OCI-LY7 (cell line): ENCODE results near the gene GOLGA7B.

ENCODE experiments used
- EZH2phosphoT487 ChIP-seq: fragments of 200-600 bp; sonication (generic); IDR thresholded peaks from 2 replicates; pipeline ENCODE4 v1.6.1; 2018; ENCODE audit warnings: low read depth, borderline replicate concordance, mild to moderate bottlenecking, mixed run types, antibody characterized with exemption, low read length, moderate library complexity, mixed read lengths
- TF ChIP-seq, protein P1 (sequence below): fragments of 200-600 bp; sonication (generic); conservative IDR thresholded peaks from 2 replicates; pipeline ENCODE4 v1.5.1; 2014; ENCODE audit warnings: mild to moderate bottlenecking, antibody characterized with exemption, low read length, moderate library complexity, mixed read lengths

DNA sequence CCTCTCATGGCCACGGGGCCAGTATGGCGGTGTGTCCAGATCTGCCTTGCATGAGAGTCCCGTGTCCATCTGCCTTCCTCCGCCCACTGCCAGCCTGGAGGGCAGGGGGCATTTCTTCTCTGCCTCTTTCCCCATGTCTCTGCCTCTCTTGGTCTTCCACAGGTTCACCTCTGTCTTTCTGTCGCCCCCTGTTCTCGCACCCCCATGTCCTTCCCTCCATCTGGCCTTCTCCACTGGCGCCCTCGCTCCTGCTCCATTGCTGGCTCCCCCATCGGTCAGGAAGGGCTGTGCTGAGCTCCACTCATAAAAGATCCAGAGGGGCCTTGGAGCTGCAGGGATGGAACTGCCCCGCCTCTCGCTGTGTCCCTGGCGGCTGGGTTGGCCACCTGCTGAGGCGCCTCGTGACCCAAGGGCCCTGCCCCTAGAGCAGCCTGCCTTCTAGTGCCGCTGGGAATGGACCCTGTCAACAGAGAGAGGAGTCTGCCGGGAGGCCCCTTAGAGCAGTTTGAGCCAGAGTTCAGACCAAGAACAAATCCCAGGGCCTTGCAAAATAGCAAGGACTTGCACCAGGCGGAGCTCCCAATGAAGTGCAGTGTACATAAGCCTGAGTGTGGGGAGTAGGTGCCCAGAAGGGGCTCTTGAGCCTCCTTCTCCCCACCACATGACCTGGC is 42.0 kb downstream of the GOLGA7B start:
- TF ChIP-seq, protein P1, sequence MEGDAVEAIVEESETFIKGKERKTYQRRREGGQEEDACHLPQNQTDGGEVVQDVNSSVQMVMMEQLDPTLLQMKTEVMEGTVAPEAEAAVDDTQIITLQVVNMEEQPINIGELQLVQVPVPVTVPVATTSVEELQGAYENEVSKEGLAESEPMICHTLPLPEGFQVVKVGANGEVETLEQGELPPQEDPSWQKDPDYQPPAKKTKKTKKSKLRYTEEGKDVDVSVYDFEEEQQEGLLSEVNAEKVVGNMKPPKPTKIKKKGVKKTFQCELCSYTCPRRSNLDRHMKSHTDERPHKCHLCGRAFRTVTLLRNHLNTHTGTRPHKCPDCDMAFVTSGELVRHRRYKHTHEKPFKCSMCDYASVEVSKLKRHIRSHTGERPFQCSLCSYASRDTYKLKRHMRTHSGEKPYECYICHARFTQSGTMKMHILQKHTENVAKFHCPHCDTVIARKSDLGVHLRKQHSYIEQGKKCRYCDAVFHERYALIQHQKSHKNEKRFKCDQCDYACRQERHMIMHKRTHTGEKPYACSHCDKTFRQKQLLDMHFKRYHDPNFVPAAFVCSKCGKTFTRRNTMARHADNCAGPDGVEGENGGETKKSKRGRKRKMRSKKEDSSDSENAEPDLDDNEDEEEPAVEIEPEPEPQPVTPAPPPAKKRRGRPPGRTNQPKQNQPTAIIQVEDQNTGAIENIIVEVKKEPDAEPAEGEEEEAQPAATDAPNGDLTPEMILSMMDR, result no peak
- TF ChIP-seq EZH2phosphoT487, result no peak
